Liver (tissue), 9 donors: Measurements from ENCODE around the gene DOCK9. TPM values are rescaled to one million over a fixed set of nuclear protein-coding genes. Genes with fewer than 3 reads are reported as not detected.

Experiments
- DNase-seq: peaks from one replicate; pipeline ENCODE4 v3.0.0-alpha.2; 2017; ENCODE audit warnings: low spot score
- H3K27ac ChIP-seq, 2 donors: one replicate each; pipeline ENCODE4 v1.7.0; 2013; ENCODE audit warnings: inconsistent platforms in 2 of 2, low read length in 2 of 2, control low read depth in 1 of 2, low read depth in 1 of 2, mild to moderate bottlenecking in 1 of 2
- H3K27me3 ChIP-seq, 4 donors: one replicate each; pipeline versions ENCODE4 v1.6.1 to v1.7.0; 2013; ENCODE audit warnings: low read length in 3 of 4, inconsistent platforms in 1 of 4, mild to moderate bottlenecking in 1 of 4, moderate library complexity in 1 of 4; ENCODE audit not compliant: control insufficient read depth in 4 of 4, insufficient read depth in 4 of 4
- H3K36me3 ChIP-seq, 4 donors: one replicate each; pipeline versions ENCODE4 v1.6.1 to v1.7.0; 2013; ENCODE audit warnings: low read length in 3 of 4, mild to moderate bottlenecking in 3 of 4, low read depth in 1 of 4, moderate library complexity in 1 of 4; ENCODE audit not compliant: control insufficient read depth in 4 of 4, insufficient read depth in 3 of 4
- H3K4me1 ChIP-seq, 4 donors: one replicate each; pipeline versions ENCODE4 v1.6.1 to v1.7.0; 2013; ENCODE audit warnings: low read length in 3 of 4, mild to moderate bottlenecking in 3 of 4, moderate library complexity in 1 of 4; ENCODE audit not compliant: control insufficient read depth in 4 of 4, insufficient read depth in 4 of 4
- H3K4me3 ChIP-seq, 3 donors: one replicate each; pipeline versions ENCODE4 v1.6.1 to v1.7.0; 2013; ENCODE audit warnings: low read length in 3 of 3, control low read depth in 1 of 3, low read depth in 1 of 3, mild to moderate bottlenecking in 1 of 3
- H3K9ac ChIP-seq, 2 donors: one replicate each; pipeline ENCODE4 v1.7.0; 2013; ENCODE audit warnings: low read length in 2 of 2, mild to moderate bottlenecking in 2 of 2, moderate library complexity in 2 of 2, control low read depth in 1 of 2, low read depth in 1 of 2
- H3K9me3 ChIP-seq, 4 donors: one replicate each; pipeline versions ENCODE4 v1.6.1 to v1.7.0; 2013; ENCODE audit warnings: low read length in 3 of 4; ENCODE audit not compliant: control insufficient read depth in 4 of 4
- FOXA1 ChIP-seq: IDR thresholded peaks from 2 replicates; pipeline ENCODE4 v1.6.1; 2016; ENCODE audit warnings: antibody characterized with exemption
- FOXA2 ChIP-seq: IDR thresholded peaks from 2 replicates; pipeline ENCODE4 v1.6.1; 2016; ENCODE audit warnings: antibody characterized with exemption
- GABPA ChIP-seq, 2 donors: IDR thresholded peaks in 1 of 2; conservative IDR thresholded peaks in 1 of 2; 2 replicates each; pipeline ENCODE4 v1.6.1; 2016; ENCODE audit warnings: antibody characterized with exemption in 2 of 2, mild to moderate bottlenecking in 1 of 2, moderate library complexity in 1 of 2
- HNF4A ChIP-seq, 2 donors: conservative IDR thresholded peaks; 2 replicates each; pipeline ENCODE4 v1.6.1; 2016; ENCODE audit warnings: antibody characterized with exemption in 2 of 2, mild to moderate bottlenecking in 2 of 2
- HNF4G ChIP-seq: IDR thresholded peaks from 2 replicates; pipeline ENCODE4 v1.6.1; 2016; ENCODE audit warnings: antibody characterized with exemption
- JUND ChIP-seq, 2 donors: IDR thresholded peaks; 2 replicates each; pipeline ENCODE4 v1.6.1; 2016; ENCODE audit warnings: antibody characterized with exemption in 2 of 2
- NR2F2 ChIP-seq: IDR thresholded peaks from 2 replicates; pipeline ENCODE4 v1.6.1; 2016; ENCODE audit warnings: antibody characterized with exemption
- RXRA ChIP-seq, 2 donors: IDR thresholded peaks; 2 replicates each; pipeline ENCODE4 v1.6.1; 2017 to 2018; ENCODE audit warnings: antibody characterized with exemption in 2 of 2, mild to moderate bottlenecking in 1 of 2
- SP1 ChIP-seq: IDR thresholded peaks from 2 replicates; pipeline ENCODE4 v1.6.1; 2018; ENCODE audit warnings: antibody characterized with exemption, mild to moderate bottlenecking
- TAF1 ChIP-seq: conservative IDR thresholded peaks from 2 replicates; pipeline ENCODE4 v1.6.1; 2016; ENCODE audit warnings: antibody characterized with exemption, mild to moderate bottlenecking
- YY1 ChIP-seq: IDR thresholded peaks from 2 replicates; pipeline ENCODE4 v1.6.1; 2016; ENCODE audit warnings: antibody characterized with exemption, mild to moderate bottlenecking
- WGBS: extraction: QIAGEN DNeasy Blood & Tissue Kit; methylation state at CpG from one replicate; pipeline ENCODE4 v1.1.7; 2013; 5-methylcytosine and 5-hydroxymethylcytosine counted together
- polyA plus RNA-seq, 2 donors: library from polyadenylated mRNA; stranded (reverse) in 1 of 2; unstranded in 1 of 2; fragments of 200-250 nt in 1 of 2; fragments of >200 nt in 1 of 2; fragmentation: Nextera tagmentation in 1 of 2; extraction: Ambion mirVana in 1 of 2; gene quantifications; one replicate each; pipeline versions ENCODE4 v1.2.1 to v1.2.3, GENCODE V29; 2013 to 2015
- total RNA-seq, 2 donors: library from RNA; depleted of rRNA; stranded (reverse); fragments of >200 nt; gene quantifications; one replicate each; pipeline ENCODE4 v1.2.3, GENCODE V29; 2014
- TF ChIP-seq, protein P1 (sequence below): fragments of 150-350 bp; IDR thresholded peaks from 2 replicates; pipeline ENCODE4 v1.5.1; 2017; ENCODE audit warnings: improper control_type of control experiment, low read depth, low read length; ENCODE audit not compliant: missing input control
- TF ChIP-seq, protein P2 (sequence below): IDR thresholded peaks from 2 replicates; pipeline ENCODE4 v1.6.1; 2016; ENCODE audit warnings: antibody characterized with exemption
- TF ChIP-seq, protein P3 (sequence below): IDR thresholded peaks from 2 replicates; pipeline ENCODE4 v1.6.1; 2016; ENCODE audit warnings: antibody characterized with exemption, mild to moderate bottlenecking
- TF ChIP-seq, protein P4 (sequence below): IDR thresholded peaks from 2 replicates; pipeline ENCODE4 v1.6.1; 2016; ENCODE audit warnings: antibody characterized with exemption
- donor health status: healthy.
- donor health status: healthy.
- donor health status: healthy.
- donor health status: healthy.
- donor health status: healthy.

DOCK9 gene
- total and polyA plus RNA-seq, 4 donors = 5.4 to 31.3 (median 10.6) TPM

DNA sequence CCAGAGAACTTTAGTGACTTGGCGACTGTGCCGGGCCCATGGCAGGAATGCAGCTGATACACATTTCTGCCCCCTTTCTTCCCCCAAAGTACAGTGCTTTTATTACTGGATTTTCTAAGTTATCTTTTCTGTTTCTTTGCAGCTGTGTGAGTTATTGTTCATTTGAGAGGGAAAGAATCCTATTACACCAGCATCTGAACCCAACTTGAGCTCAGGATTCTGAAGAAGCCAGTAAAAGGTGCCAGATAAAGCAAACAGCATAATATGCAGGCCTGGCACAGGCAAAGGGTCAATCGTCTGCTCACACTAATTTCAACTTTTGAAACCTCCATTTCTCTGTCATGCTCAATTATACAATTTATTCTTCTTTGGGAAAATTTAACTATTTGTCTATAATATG lies 93.9 kb downstream of the DOCK9 start:
- TF ChIP-seq NR2F2 = no peak
- TF ChIP-seq TAF1 = no peak
- TF ChIP-seq, protein P1, sequence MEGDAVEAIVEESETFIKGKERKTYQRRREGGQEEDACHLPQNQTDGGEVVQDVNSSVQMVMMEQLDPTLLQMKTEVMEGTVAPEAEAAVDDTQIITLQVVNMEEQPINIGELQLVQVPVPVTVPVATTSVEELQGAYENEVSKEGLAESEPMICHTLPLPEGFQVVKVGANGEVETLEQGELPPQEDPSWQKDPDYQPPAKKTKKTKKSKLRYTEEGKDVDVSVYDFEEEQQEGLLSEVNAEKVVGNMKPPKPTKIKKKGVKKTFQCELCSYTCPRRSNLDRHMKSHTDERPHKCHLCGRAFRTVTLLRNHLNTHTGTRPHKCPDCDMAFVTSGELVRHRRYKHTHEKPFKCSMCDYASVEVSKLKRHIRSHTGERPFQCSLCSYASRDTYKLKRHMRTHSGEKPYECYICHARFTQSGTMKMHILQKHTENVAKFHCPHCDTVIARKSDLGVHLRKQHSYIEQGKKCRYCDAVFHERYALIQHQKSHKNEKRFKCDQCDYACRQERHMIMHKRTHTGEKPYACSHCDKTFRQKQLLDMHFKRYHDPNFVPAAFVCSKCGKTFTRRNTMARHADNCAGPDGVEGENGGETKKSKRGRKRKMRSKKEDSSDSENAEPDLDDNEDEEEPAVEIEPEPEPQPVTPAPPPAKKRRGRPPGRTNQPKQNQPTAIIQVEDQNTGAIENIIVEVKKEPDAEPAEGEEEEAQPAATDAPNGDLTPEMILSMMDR = no peak
- TF ChIP-seq FOXA2 = no peak
- TF ChIP-seq JUND (IDR thresholded peaks at IDR 0.05) = no peak
- TF ChIP-seq RXRA (IDR thresholded peaks at IDR 0.05) = no peak
- WGBS = 65% methylated on average over 3 of the region's 3 CpGs
- Histone ChIP-seq H3K27me3 (no peaks in the 10 kb centered on the region), H3K4me3 (no peak overlapping the region), H3K27ac (no peak overlapping the region), H3K9ac (no peak overlapping the region), H3K4me1 (no peaks in the 10 kb centered on the region), H3K36me3 (peaks cover 4 to 52% (median 27%) of the 10 kb centered on the region in 4 donors), H3K9me3 (no peaks in the 10 kb centered on the region)
- DNase-seq = no peak

DNA sequence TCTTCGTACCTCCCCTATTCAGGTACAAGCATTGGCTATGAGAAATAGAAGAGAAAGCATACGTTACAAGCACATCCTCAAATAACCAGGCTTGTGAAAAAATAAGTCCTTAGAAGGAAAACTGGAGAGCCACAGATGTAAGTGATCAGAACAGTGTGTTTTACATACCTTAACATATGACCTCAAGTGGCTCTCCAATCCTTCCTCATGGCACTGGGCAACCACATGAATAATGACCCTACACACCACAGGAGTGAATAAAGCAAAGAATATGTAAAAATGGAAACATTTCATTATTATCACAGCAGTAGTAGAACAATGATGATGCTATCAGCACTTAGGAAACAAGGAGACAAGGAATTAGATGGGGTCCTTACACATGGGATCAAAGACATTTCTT lies 96.5 kb downstream of the DOCK9 start:
- DNase-seq = no peak
- Histone ChIP-seq H3K9ac (no peak overlapping the region), H3K4me3 (no peak overlapping the region), H3K9me3 (no peaks in the 10 kb centered on the region), H3K27ac (no peak overlapping the region), H3K36me3 (peaks cover 4 to 56% (median 32%) of the 10 kb centered on the region in 4 donors), H3K4me1 (no peaks in the 10 kb centered on the region), H3K27me3 (no peaks in the 10 kb centered on the region)
- TF ChIP-seq, protein P2, sequence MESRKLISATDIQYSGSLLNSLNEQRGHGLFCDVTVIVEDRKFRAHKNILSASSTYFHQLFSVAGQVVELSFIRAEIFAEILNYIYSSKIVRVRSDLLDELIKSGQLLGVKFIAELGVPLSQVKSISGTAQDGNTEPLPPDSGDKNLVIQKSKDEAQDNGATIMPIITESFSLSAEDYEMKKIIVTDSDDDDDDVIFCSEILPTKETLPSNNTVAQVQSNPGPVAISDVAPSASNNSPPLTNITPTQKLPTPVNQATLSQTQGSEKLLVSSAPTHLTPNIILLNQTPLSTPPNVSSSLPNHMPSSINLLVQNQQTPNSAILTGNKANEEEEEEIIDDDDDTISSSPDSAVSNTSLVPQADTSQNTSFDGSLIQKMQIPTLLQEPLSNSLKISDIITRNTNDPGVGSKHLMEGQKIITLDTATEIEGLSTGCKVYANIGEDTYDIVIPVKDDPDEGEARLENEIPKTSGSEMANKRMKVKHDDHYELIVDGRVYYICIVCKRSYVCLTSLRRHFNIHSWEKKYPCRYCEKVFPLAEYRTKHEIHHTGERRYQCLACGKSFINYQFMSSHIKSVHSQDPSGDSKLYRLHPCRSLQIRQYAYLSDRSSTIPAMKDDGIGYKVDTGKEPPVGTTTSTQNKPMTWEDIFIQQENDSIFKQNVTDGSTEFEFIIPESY = no peak
- TF ChIP-seq GABPA (IDR thresholded peaks at IDR 0.05 in 1 of 2, conservative IDR thresholded peaks at IDR 0.05 in 1 of 2) = no peak
- no peak for TF ChIP-seq HNF4A (conservative IDR thresholded peaks at IDR 0.05)
- no peak for TF ChIP-seq TAF1
- no peak for TF ChIP-seq HNF4G
- no peak for TF ChIP-seq FOXA2
- no peak for TF ChIP-seq RXRA (IDR thresholded peaks at IDR 0.05)
- TF ChIP-seq, protein P1 = no peak
- TF ChIP-seq JUND (IDR thresholded peaks at IDR 0.05) = no peak
- TF ChIP-seq, protein P3, sequence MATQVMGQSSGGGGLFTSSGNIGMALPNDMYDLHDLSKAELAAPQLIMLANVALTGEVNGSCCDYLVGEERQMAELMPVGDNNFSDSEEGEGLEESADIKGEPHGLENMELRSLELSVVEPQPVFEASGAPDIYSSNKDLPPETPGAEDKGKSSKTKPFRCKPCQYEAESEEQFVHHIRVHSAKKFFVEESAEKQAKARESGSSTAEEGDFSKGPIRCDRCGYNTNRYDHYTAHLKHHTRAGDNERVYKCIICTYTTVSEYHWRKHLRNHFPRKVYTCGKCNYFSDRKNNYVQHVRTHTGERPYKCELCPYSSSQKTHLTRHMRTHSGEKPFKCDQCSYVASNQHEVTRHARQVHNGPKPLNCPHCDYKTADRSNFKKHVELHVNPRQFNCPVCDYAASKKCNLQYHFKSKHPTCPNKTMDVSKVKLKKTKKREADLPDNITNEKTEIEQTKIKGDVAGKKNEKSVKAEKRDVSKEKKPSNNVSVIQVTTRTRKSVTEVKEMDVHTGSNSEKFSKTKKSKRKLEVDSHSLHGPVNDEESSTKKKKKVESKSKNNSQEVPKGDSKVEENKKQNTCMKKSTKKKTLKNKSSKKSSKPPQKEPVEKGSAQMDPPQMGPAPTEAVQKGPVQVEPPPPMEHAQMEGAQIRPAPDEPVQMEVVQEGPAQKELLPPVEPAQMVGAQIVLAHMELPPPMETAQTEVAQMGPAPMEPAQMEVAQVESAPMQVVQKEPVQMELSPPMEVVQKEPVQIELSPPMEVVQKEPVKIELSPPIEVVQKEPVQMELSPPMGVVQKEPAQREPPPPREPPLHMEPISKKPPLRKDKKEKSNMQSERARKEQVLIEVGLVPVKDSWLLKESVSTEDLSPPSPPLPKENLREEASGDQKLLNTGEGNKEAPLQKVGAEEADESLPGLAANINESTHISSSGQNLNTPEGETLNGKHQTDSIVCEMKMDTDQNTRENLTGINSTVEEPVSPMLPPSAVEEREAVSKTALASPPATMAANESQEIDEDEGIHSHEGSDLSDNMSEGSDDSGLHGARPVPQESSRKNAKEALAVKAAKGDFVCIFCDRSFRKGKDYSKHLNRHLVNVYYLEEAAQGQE = no peak
- TF ChIP-seq NR2F2 = no peak
- no peak for TF ChIP-seq YY1
- no peak for TF ChIP-seq SP1
- TF ChIP-seq, protein P4, sequence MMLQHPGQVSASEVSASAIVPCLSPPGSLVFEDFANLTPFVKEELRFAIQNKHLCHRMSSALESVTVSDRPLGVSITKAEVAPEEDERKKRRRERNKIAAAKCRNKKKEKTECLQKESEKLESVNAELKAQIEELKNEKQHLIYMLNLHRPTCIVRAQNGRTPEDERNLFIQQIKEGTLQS = no peak
- TF ChIP-seq FOXA1 = no peak
- WGBS = 97% methylated on average over 2 of the region's 2 CpGs
